NT2/D1 (cell line): ENCODE data around the gene CRYL1.

Experiments
- DNase-seq: peaks from one replicate; pipeline ENCODE4 v3.0.0-alpha.2; 2011; ENCODE audit warnings: low read depth, low spot score
- H3K27me3 ChIP-seq: 2 replicates; pipeline ENCODE4 v1.6.0; 2011; ENCODE audit warnings: mild to moderate bottlenecking; ENCODE audit not compliant: insufficient read length, insufficient read depth
- H3K36me3 ChIP-seq: 2 replicates; pipeline ENCODE4 v1.6.1; 2011; ENCODE audit warnings: mild to moderate bottlenecking, low read length, mixed read lengths; ENCODE audit not compliant: insufficient read depth, insufficient read length
- H3K4me1 ChIP-seq: 2 replicates; pipeline ENCODE4 v1.5.1; 2011; ENCODE audit not compliant: insufficient read depth, insufficient read length
- H3K4me3 ChIP-seq: 2 replicates; pipeline ENCODE4 v1.5.1; 2011; ENCODE audit warnings: low read depth; ENCODE audit not compliant: insufficient read length
- H3K9ac ChIP-seq: 2 replicates; pipeline ENCODE4 v1.6.0; 2011; ENCODE audit warnings: low read depth; ENCODE audit not compliant: insufficient read length
- H3K9me3 ChIP-seq: 2 replicates; pipeline ENCODE4 v1.5.1; 2011; ENCODE audit warnings: mild to moderate bottlenecking, low read length; ENCODE audit not compliant: insufficient read depth
- SUZ12 ChIP-seq: IDR thresholded peaks from 2 replicates; pipeline ENCODE4 v1.6.1; 2011; ENCODE audit not compliant: insufficient read length, insufficient read depth; ENCODE audit errors: extremely low read depth
- YY1 ChIP-seq: IDR thresholded peaks from 2 replicates; pipeline ENCODE4 v1.6.1; 2011; ENCODE audit not compliant: insufficient read length, insufficient read depth
- ZNF274 ChIP-seq: IDR thresholded peaks from 2 replicates; pipeline ENCODE4 v1.6.1; 2011; ENCODE audit warnings: mild to moderate bottlenecking, low read depth, low read length

Gene CRYL1

DNA sequence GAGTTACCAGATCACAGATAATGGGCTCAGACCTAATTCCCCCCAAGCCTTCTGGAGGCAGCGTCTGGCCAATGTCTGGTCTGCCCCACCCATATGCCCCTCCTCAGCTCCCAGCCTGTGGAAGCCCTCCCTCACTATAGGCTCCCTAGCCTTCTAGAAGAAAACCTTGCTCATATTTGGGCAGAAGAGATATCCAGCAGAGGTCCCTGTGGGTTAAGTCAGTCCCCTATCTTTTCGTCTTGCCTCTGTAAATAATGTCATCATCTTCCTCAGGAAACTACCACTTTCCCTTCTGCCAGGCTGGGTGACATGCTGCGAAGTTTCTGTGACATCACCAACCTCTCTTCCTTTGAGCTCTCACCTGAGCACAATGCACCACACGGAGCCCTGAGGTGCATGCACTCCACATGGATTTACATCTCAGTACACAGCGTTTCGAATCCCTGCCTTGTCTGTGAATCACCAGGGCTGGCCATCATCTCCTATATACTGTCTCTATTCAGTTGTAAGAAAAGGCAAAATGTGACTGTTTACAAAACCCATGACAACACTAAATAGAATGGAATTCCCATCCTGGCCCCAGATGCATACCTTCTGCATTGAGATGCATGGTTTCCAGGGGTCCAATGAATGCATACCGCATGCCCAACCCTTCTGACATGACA is 112.8 kb downstream of the CRYL1 start:
- H3K4me1 ChIP-seq = no peaks in the 10 kb centered on the region
- no peak overlapping the region for H3K4me3 ChIP-seq
- peak; percentile 66 for DNase-seq
- no peaks in the 10 kb centered on the region for H3K9me3 ChIP-seq
- H3K27me3 ChIP-seq = no peaks in the 10 kb centered on the region
- no peak overlapping the region for H3K9ac ChIP-seq
- H3K36me3 ChIP-seq = no peaks in the 10 kb centered on the region
- TF ChIP-seq ZNF274 (no peak), YY1 (no peak), SUZ12 (no peak)

DNA sequence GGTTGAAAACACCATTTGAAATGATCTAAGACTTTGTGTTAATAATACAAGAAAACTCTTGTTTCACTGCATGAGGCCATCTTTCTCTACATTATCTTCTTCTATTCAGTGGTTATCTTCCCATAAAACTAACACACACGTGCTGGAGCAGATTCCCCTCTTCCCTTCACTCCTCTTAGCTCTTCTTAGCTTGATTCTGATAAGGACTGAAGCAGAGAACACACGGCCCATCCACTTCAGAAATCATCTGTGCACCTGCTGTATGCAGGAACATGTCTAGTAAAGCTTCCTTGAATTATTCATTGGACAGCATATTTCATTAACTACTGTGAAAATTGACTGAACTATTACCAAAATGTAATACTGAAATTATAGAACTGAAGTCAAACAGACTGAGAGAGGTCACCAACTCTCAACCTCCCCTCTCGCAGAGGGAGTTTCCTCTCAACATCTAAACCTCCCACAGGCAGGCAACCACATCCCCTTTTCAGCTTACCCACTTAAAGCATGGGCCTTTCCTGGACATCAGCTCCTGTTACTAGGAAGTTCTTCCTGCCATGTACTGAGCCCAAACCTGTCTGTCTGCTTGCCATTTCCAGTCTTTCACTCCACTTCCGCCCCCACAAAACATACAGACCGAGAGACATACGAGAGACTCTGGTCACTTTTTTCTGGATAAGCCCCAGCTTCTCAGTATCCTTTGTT is 113.9 kb downstream of the CRYL1 start:
- no peak overlapping the region for H3K4me3 ChIP-seq
- H3K9ac ChIP-seq = no peak overlapping the region
- no peaks in the 10 kb centered on the region for H3K27me3 ChIP-seq
- H3K36me3 ChIP-seq = no peaks in the 10 kb centered on the region
- H3K9me3 ChIP-seq = no peaks in the 10 kb centered on the region
- no peaks in the 10 kb centered on the region for H3K4me1 ChIP-seq
- no peak for TF ChIP-seq SUZ12
- no peak for TF ChIP-seq YY1
- no peak for TF ChIP-seq ZNF274
- DNase-seq = no peak

- Histone ChIP-seq H3K36me3 (no peaks in the 10 kb centered on the region), H3K4me1 (no peaks in the 10 kb centered on the region), H3K9ac (no peak overlapping the region), H3K4me3 (no peak overlapping the region), H3K9me3 (no peaks in the 10 kb centered on the region), H3K27me3 (no peaks in the 10 kb centered on the region)
- no peak for DNase-seq
- TF ChIP-seq ZNF274 (no peak), SUZ12 (no peak), YY1 (no peak)
Observed at GRCh38 chr13:20410726-20411125, 114.9 kb downstream of the CRYL1 start.

DNA sequence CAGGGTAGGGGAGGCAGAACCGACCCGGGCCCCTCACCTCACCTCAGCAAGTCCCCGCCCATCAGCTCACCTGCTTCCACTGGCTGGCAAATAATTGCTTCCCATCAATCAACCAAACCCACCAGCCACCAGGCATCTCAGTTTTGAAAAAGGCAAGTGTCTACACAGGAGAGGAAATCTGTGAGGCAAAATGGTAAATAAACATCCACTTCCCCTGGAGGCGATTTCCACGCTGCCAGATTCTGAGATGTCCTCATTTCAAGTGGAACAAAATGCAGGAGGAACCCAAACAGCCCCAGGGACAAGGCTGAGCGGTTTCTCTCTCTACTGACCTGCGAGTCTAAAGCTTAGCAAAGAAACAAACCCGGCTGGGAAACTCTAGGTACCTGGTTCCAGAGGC is 117.5 kb downstream of the CRYL1 start:
- Histone ChIP-seq H3K9ac (no peak overlapping the region), H3K36me3 (no peaks in the 10 kb centered on the region), H3K27me3 (no peaks in the 10 kb centered on the region), H3K9me3 (no peaks in the 10 kb centered on the region), H3K4me1 (peaks cover 2% of the 10 kb centered on the region), H3K4me3 (no peak overlapping the region)
- no peak for DNase-seq
- TF ChIP-seq ZNF274 (no peak), SUZ12 (no peak), YY1 (no peak)

DNA sequence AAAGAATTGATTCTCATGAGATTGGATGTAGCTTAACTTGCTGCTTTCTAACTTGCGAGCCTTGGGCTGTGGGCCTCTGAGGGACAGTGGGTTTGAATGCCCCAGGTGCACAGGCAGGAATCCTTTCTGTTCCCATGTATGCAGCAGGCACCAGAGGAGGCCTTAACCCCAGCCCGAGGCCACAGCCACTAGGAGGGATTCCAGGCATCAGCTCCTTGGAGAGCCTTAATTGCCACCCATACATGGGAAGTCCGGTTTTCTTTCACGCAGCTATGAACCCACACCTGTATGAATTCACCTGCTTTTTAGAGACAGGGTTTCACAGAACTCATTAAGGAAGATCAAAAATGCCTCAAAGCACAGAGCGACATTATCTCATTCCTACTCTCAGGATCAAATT is 117.9 kb downstream of the CRYL1 start:
- Histone ChIP-seq H3K9me3 (no peaks in the 10 kb centered on the region), H3K27me3 (no peaks in the 10 kb centered on the region), H3K36me3 (no peaks in the 10 kb centered on the region), H3K4me1 (peaks cover 2% of the 10 kb centered on the region), H3K9ac (no peak overlapping the region), H3K4me3 (no peak overlapping the region)
- TF ChIP-seq YY1 (no peak), SUZ12 (no peak), ZNF274 (no peak)
- no peak for DNase-seq

DNA sequence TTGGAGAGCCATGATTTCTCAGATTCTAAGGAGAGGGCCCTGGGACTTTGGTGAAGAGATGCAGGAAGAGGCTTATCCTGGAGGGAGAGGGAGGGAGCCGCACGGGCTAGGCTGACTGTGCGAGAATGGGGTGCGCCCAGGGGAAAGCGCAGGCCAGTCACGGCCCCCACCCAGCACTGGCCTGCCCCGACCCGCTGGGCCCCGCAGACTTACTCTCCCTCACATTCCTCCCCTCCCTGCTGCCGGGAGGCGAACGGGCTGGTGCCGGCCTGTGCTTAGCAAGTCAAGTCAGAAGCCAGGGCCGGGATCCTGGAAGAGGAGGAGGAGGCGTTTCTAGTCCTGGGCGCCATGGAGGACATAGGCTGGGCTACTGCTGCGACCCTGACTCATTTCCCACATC is 120.0 kb downstream of the CRYL1 start:
- Histone ChIP-seq H3K36me3 (no peaks in the 10 kb centered on the region), H3K9me3 (no peaks in the 10 kb centered on the region), H3K27me3 (no peaks in the 10 kb centered on the region), H3K9ac (peak overlapping the region; percentile 61), H3K4me3 (no peak overlapping the region), H3K4me1 (peaks cover 2% of the 10 kb centered on the region)
- TF ChIP-seq SUZ12 (no peak), ZNF274 (no peak), YY1 (no peak)
- DNase-seq = no peak

GRCh38 chr13:20404488-20405222 is 121.0 kb downstream of the CRYL1 start:
- TF ChIP-seq ZNF274 = no peak
- TF ChIP-seq SUZ12 = no peak
- no peak for TF ChIP-seq YY1
- Histone ChIP-seq H3K9me3 (no peaks in the 10 kb centered on the region), H3K4me1 (peaks cover 2% of the 10 kb centered on the region), H3K27me3 (no peaks in the 10 kb centered on the region), H3K9ac (no peak overlapping the region), H3K36me3 (no peaks in the 10 kb centered on the region), H3K4me3 (no peak overlapping the region)
- no peak for DNase-seq
